CD4-positive, alpha-beta T cell treated with Interleukin-21 for 1 hour (primary cell): Measurements from ENCODE around the gene VWA5A.
"Not testable (repeated sequence)": the region's sequence is repeated elsewhere in the genome, so short reads cannot be mapped to it uniquely, and the experiment has no call there.

ENCODE experiments used
- DNase-seq: peaks from one replicate; pipeline ENCODE4 v3.0.0-alpha.2; 2020

VWA5A gene

GRCh38 chr11:124096364-124096763 is 18.9 kb upstream of the VWA5A start:
- no peak for DNase-seq

- DNase-seq, result no peak
These were observed 17.1 kb upstream of the VWA5A start for GRCh38 chr11:124098141-124098540.

GRCh38 chr11:124101737-124102136 is 13.5 kb upstream of the VWA5A start:
- no peak for DNase-seq

- no peak for DNase-seq
These were observed 7.1 kb upstream of the VWA5A start for GRCh38 chr11:124108156-124108555.

- DNase-seq, result no peak
These were observed 5.9 kb upstream of the VWA5A start for GRCh38 chr11:124109377-124109776.

GRCh38 chr11:124110201-124110600 is 5.0 kb upstream of the VWA5A start:
- no peak for DNase-seq

GRCh38 chr11:124113890-124114289 is 1.4 kb upstream of the VWA5A start:
- no peak for DNase-seq

GRCh38 chr11:124115782-124116616 is 749 bp downstream of the VWA5A start:
- DNase-seq, result no peak

GRCh38 chr11:124119103-124119502 is 3.9 kb downstream of the VWA5A start:
- no peak for DNase-seq

GRCh38 chr11:124120891-124121290 is 5.6 kb downstream of the VWA5A start:
- DNase-seq, result no peak

GRCh38 chr11:124122123-124122522 is 6.9 kb downstream of the VWA5A start:
- DNase-seq, result no peak

GRCh38 chr11:124123622-124124021 is 8.4 kb downstream of the VWA5A start:
- DNase-seq, result no peak

GRCh38 chr11:124127134-124127533 is 11.9 kb downstream of the VWA5A start:
- not testable (repeated sequence) for DNase-seq

- DNase-seq, result no peak
These were observed 27.8 kb downstream of the VWA5A start for GRCh38 chr11:124143034-124143433.

GRCh38 chr11:124147951-124148350 is 32.7 kb downstream of the VWA5A start:
- DNase-seq, result no peak

GRCh38 chr11:124150684-124151083 is 35.4 kb downstream of the VWA5A start:
- no peak for DNase-seq

GRCh38 chr11:124152770-124153407 is 37.6 kb downstream of the VWA5A start:
- no peak for DNase-seq

- DNase-seq, result no peak
These were observed 38.6 kb downstream of the VWA5A start for GRCh38 chr11:124153821-124154220.

GRCh38 chr11:124159481-124159880 is 44.2 kb downstream of the VWA5A start:
- DNase-seq, result no peak

- no peak for DNase-seq
These were observed 45.7 kb downstream of the VWA5A start for GRCh38 chr11:124160986-124161385.

- no peak for DNase-seq
These were observed 52.6 kb downstream of the VWA5A start for GRCh38 chr11:124167826-124168231.

GRCh38 chr11:124168796-124169195 is 53.5 kb downstream of the VWA5A start:
- no peak for DNase-seq

- not testable (repeated sequence) for DNase-seq
These were observed 55.1 kb downstream of the VWA5A start for GRCh38 chr11:124170315-124170714.

- DNase-seq, result no peak
These were observed 55.7 kb downstream of the VWA5A start for GRCh38 chr11:124170801-124171586.
